KG1 (cell line): ENCODE measurements around the gene ZNF683.
"Not testable (repeated sequence)": the region's sequence is repeated elsewhere in the genome, so short reads cannot be mapped to it uniquely, and the experiment has no call there.

Experiments
- DNase-seq: peaks from one replicate; lab custom pipeline; 2025; lab: John Stamatoyannopoulos, UW

Gene ZNF683

GRCh38 chr1:26372611-26373010, at the start of gene ZNF683:
Gene ZNF683 (minus strand): TSS chr1:26372750. CDS start chr1:26368571, 4,179 bp downstream.
- not testable (repeated sequence) for DNase-seq

GRCh38 chr1:26419494-26419893, 46.9 kb upstream of the ZNF683 start:
- no peak for DNase-seq

GRCh38 chr1:26418865-26419349, 46.4 kb upstream of the ZNF683 start:
- DNase-seq, result no peak

- DNase-seq, result peak; percentile 47
Measured at GRCh38 chr1:26417111-26417759, 44.7 kb upstream of the ZNF683 start.

GRCh38 chr1:26413031-26413430, 40.5 kb upstream of the ZNF683 start:
- DNase-seq, result no peak

GRCh38 chr1:26412180-26412840, 39.8 kb upstream of the ZNF683 start:
- DNase-seq, result no peak

GRCh38 chr1:26411624-26412074, 39.1 kb upstream of the ZNF683 start:
- DNase-seq, result no peak

GRCh38 chr1:26410706-26411623, 38.4 kb upstream of the ZNF683 start, which contains the start of gene LIN28A:
Gene LIN28A (plus strand): TSS chr1:26410817. CDS start chr1:26410892, 75 bp downstream.
- DNase-seq, result no peak

GRCh38 chr1:26409191-26409807, 36.7 kb upstream of the ZNF683 start:
- DNase-seq, result no peak

GRCh38 chr1:26408604-26409003, 36.1 kb upstream of the ZNF683 start:
- DNase-seq, result peak; percentile 59

GRCh38 chr1:26405281-26405915, 32.8 kb upstream of the ZNF683 start:
- no peak for DNase-seq

- DNase-seq, result no peak
Measured at GRCh38 chr1:26404641-26405040, 32.1 kb upstream of the ZNF683 start.

- DNase-seq, result no peak
Measured at GRCh38 chr1:26403656-26404055, 31.1 kb upstream of the ZNF683 start.

GRCh38 chr1:26401891-26402290, 29.3 kb upstream of the ZNF683 start:
- DNase-seq, result no peak

- no peak for DNase-seq
Measured at GRCh38 chr1:26399034-26399433, 26.5 kb upstream of the ZNF683 start.

- DNase-seq, result no peak
Measured at GRCh38 chr1:26395754-26396153, 23.2 kb upstream of the ZNF683 start.

GRCh38 chr1:26391450-26391849, 18.9 kb upstream of the ZNF683 start:
- DNase-seq, result peak; percentile 36

GRCh38 chr1:26389604-26390247, 17.2 kb upstream of the ZNF683 start:
- no peak for DNase-seq

- no peak for DNase-seq
Measured at GRCh38 chr1:26388791-26389445, 16.4 kb upstream of the ZNF683 start.

GRCh38 chr1:26387447-26387846, 14.9 kb upstream of the ZNF683 start:
- DNase-seq, result no peak
